Neural progenitor cell (in vitro differentiated cells): Measurements from ENCODE around the gene PARN. TPM values are rescaled to one million over a fixed set of nuclear protein-coding genes. Genes with fewer than 3 reads are reported as not detected.
"Not testable (repeated sequence)": the region's sequence is repeated elsewhere in the genome, so short reads cannot be mapped to it uniquely, and the experiment has no call there.

ENCODE experiments used
- DNase-seq: peaks from one replicate; pipeline ENCODE4 v3.0.0-alpha.2; 2016; ENCODE audit warnings: low spot score
- H2AFZ ChIP-seq: fragments of 200-600 bp; sonication (generic); replicated peaks from 2 replicates; pipeline ENCODE4 v1.6.1; 2016; ENCODE audit warnings: antibody characterized with exemption
- H3F3A ChIP-seq: fragments of 200-600 bp; sonication (generic); 2 replicates; pipeline ENCODE4 v1.6.1; 2016; ENCODE audit warnings: antibody characterized with exemption, low read depth
- H3K27ac ChIP-seq: fragments of 200-600 bp; sonication (generic); 2 replicates; pipeline ENCODE4 v1.5.1; 2016; ENCODE audit warnings: mild to moderate bottlenecking
- H3K27me3 ChIP-seq: fragments of 200-600 bp; sonication (generic); 2 replicates; pipeline ENCODE4 v1.6.1; 2016; ENCODE audit warnings: mild to moderate bottlenecking, moderate library complexity
- H3K36me3 ChIP-seq: fragments of 200-600 bp; sonication (generic); 2 replicates; pipeline ENCODE4 v1.5.1; 2016
- H3K4me1 ChIP-seq: fragments of 200-600 bp; sonication (generic); 2 replicates; pipeline ENCODE4 v1.6.1; 2016; ENCODE audit warnings: mixed run types
- H3K4me2 ChIP-seq: fragments of 200-600 bp; sonication (generic); 2 replicates; pipeline ENCODE4 v1.6.1; 2016
- H3K4me3 ChIP-seq: fragments of 200-600 bp; sonication (generic); 2 replicates; pipeline ENCODE4 v1.5.1; 2016
- H3K79me2 ChIP-seq: fragments of 200-600 bp; sonication (generic); 2 replicates; pipeline ENCODE4 v1.6.1; 2016; ENCODE audit warnings: low read depth
- H3K9ac ChIP-seq: fragments of 200-600 bp; sonication (generic); 2 replicates; pipeline ENCODE4 v1.6.1; 2016
- H3K9me3 ChIP-seq: fragments of 200-600 bp; sonication (generic); 2 replicates; pipeline ENCODE4 v1.5.1; 2016; ENCODE audit warnings: low read depth
- H4K20me1 ChIP-seq: fragments of 200-600 bp; sonication (generic); 2 replicates; pipeline ENCODE4 v1.6.1; 2016; ENCODE audit warnings: low read depth
- H3K27ac Mint-ChIP-seq: 3 replicates; pipeline ENCODE4 v1.8.0; 2021; ENCODE audit warnings: mixed read lengths
- H3K27me3 Mint-ChIP-seq: 2 replicates; pipeline ENCODE4 v1.8.0; 2022; ENCODE audit warnings: low read depth, mild to moderate bottlenecking, inconsistent platforms, moderate library complexity, mixed read lengths; ENCODE audit not compliant: insufficient read depth
- H3K36me3 Mint-ChIP-seq: 3 replicates; pipeline ENCODE4 v1.8.0; 2021; ENCODE audit warnings: mixed read lengths
- H3K4me1 Mint-ChIP-seq: 3 replicates; pipeline ENCODE4 v1.8.0; 2021; ENCODE audit warnings: mixed read lengths
- H3K4me3 Mint-ChIP-seq: 3 replicates; pipeline ENCODE4 v1.8.0; 2021; ENCODE audit warnings: mild to moderate bottlenecking, moderate library complexity, mixed read lengths
- H3K9me3 Mint-ChIP-seq: 3 replicates; pipeline ENCODE4 v1.8.0; 2020; ENCODE audit warnings: mixed read lengths
- EZH2 ChIP-seq: fragments of 200-600 bp; sonication (generic); IDR thresholded peaks from 2 replicates; pipeline ENCODE4 v1.6.1; 2017; ENCODE audit warnings: antibody characterized with exemption, mild to moderate bottlenecking, moderate library complexity
- EZH2phosphoT487 ChIP-seq: fragments of 200-600 bp; sonication (generic); IDR thresholded peaks from 2 replicates; pipeline ENCODE4 v1.6.1; 2017; ENCODE audit warnings: antibody characterized with exemption
- total RNA-seq: library from RNA; depleted of rRNA; stranded (reverse); fragments of >200 nt; gene quantifications from 2 replicates; pipeline ENCODE4 v1.2.3, GENCODE V29; 2015; ENCODE audit warnings: low replicate concordance
- TF ChIP-seq, protein P1 (sequence below): fragments of 200-600 bp; sonication (generic); IDR thresholded peaks from 2 replicates; pipeline ENCODE4 v1.5.1; 2017; ENCODE audit warnings: antibody characterized with exemption, mild to moderate bottlenecking

The PARN gene
- total RNA-seq, 1 donor from 2014 or later: 53.5 TPM

DNA sequence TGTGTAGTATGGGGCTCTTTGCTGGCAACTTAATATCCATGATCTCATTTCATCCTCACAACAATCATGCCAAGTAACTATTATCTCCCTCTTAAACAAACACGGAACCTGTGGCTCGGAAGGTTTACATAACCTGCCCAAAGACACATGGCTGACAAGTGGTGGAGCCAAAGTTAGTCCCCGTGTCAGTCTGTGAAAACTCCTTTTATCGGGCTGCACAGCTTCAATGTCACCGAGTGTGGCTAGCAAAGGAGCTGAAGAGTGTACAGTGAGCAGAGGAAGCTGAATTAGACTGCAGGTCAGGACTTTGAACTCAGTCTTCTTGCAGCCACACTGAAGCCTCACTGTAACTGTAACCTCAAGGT lies 80.3 kb downstream of the PARN start:
- no peaks in the 10 kb centered on the region for H3K27me3 Mint-ChIP-seq
- H3K27ac ChIP-seq: no peak overlapping the region
- H3K27ac Mint-ChIP-seq: no peak overlapping the region
- H3K27me3 ChIP-seq: no peaks in the 10 kb centered on the region
- H3K4me1 ChIP-seq: no peaks in the 10 kb centered on the region
- H3K36me3 ChIP-seq: no peaks in the 10 kb centered on the region
- no peaks in the 10 kb centered on the region for H3K4me1 Mint-ChIP-seq
- H3K4me3 ChIP-seq: no peak overlapping the region
- no peaks in the 10 kb centered on the region for H3K9me3 Mint-ChIP-seq
- H3F3A ChIP-seq: no peaks in the 10 kb centered on the region
- H3K4me2 ChIP-seq: no peak overlapping the region
- no peak for DNase-seq
- H3K36me3 Mint-ChIP-seq: peaks cover 7% of the 10 kb centered on the region
- H3K9ac ChIP-seq: no peak overlapping the region
- no peaks in the 10 kb centered on the region for H3K79me2 ChIP-seq
- no peaks in the 10 kb centered on the region for H3K9me3 ChIP-seq
- H3K4me3 Mint-ChIP-seq: no peak overlapping the region
- no peaks in the 10 kb centered on the region for H4K20me1 ChIP-seq
- no peak overlapping the region for H2AFZ ChIP-seq
- TF ChIP-seq, protein P1, sequence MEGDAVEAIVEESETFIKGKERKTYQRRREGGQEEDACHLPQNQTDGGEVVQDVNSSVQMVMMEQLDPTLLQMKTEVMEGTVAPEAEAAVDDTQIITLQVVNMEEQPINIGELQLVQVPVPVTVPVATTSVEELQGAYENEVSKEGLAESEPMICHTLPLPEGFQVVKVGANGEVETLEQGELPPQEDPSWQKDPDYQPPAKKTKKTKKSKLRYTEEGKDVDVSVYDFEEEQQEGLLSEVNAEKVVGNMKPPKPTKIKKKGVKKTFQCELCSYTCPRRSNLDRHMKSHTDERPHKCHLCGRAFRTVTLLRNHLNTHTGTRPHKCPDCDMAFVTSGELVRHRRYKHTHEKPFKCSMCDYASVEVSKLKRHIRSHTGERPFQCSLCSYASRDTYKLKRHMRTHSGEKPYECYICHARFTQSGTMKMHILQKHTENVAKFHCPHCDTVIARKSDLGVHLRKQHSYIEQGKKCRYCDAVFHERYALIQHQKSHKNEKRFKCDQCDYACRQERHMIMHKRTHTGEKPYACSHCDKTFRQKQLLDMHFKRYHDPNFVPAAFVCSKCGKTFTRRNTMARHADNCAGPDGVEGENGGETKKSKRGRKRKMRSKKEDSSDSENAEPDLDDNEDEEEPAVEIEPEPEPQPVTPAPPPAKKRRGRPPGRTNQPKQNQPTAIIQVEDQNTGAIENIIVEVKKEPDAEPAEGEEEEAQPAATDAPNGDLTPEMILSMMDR: no peak
- TF ChIP-seq EZH2phosphoT487: no peak
- TF ChIP-seq EZH2: no peak

DNA sequence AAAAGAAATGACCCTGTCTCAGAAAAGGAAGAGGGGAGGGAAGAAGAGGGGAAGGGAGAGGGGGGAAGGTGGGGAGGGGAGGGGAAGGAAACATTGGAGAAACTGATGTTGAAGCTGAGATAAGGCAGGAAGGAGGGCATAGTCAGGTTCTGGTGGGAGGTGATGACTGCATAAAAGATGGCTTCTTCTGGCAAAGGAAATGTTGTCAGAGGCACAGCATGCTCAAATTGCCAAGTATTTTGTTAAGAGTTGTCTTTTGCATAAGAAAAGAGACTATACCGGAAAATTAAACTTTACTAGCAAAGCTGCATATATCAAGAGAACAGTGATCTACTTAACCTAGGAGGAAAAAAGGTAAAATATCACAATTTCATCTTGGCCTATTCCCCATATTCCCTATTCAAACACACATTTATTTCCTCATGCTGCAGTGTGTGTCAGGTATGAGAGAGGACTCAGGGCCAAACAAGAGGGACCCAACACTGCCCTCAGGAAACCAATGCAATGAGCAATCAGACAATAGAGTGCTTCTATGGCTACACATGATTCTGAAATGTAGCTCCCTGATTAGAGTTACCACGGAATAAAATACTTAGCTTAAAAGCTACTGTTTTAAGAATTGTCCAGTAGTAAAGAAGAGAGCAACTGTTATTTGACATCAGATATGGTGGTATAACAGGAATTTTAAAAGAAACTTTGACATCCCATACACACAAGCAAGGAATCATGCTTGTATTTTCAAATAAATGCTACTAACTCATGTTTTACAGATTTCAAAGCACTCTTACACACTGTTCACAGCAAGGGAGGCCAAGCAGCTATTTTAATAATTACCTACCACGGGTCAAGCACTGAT lies 80.9 kb downstream of the PARN start:
- Histone ChIP-seq H3K9me3 (no peaks in the 10 kb centered on the region), H3K4me2 (no peak overlapping the region)
- DNase-seq: no peak

DNA sequence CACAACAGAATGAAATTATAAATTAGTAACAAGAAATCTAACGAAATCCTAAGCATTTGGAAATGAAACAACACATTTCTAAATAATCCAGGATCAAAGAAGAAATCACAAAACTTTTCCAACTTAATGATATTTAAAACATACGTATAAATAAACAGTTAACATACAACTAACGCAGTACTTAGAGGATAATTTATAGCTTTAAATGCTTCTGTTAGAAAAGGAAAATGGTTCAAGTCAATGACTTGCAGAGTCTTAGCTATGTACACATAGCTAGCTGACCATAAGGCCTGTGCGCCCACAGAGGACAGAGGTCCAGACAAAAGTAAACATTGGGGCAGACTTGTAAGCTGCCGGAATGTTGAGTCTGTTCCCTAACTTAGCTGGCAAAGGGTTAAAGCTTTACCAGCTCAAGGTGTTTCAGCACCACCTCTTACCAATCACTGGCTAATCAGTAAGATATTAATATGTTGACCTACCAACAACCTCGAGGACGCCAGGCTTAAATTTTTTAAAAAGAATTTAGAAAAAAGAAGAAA lies 84.6 kb downstream of the PARN start:
- Mint-ChIP-seq H3K27ac (no peak overlapping the region), H3K27me3 (peaks cover 4% of the 10 kb centered on the region), H3K9me3 (peaks cover 15% of the 10 kb centered on the region), H3K36me3 (peaks cover 25% of the 10 kb centered on the region), H3K4me1 (no peaks in the 10 kb centered on the region), H3K4me3 (no peak overlapping the region)
- H3K79me2 ChIP-seq: no peaks in the 10 kb centered on the region
- H3K4me2 ChIP-seq: no peak overlapping the region
- no peaks in the 10 kb centered on the region for H4K20me1 ChIP-seq
- TF ChIP-seq EZH2phosphoT487: no peak
- TF ChIP-seq EZH2: no peak
- TF ChIP-seq, protein P1: no peak
- no peaks in the 10 kb centered on the region for H3K9me3 ChIP-seq
- H3K4me1 ChIP-seq: no peaks in the 10 kb centered on the region
- no peak overlapping the region for H3K4me3 ChIP-seq
- no peaks in the 10 kb centered on the region for H3K27me3 ChIP-seq
- H3K36me3 ChIP-seq: peaks cover 8% of the 10 kb centered on the region
- H3K9ac ChIP-seq: no peak overlapping the region
- H2AFZ ChIP-seq: no peak overlapping the region
- no peak overlapping the region for H3K27ac ChIP-seq
- H3F3A ChIP-seq: no peaks in the 10 kb centered on the region
- no peak for DNase-seq

More for the DNA sequence above, 80.9 kb downstream of the PARN start:
- Histone ChIP-seq H3K27ac (no peak overlapping the region), H3K36me3 (no peaks in the 10 kb centered on the region), H2AFZ (no peak overlapping the region), H3K27me3 (no peaks in the 10 kb centered on the region), H3K4me1 (no peaks in the 10 kb centered on the region), H4K20me1 (no peaks in the 10 kb centered on the region), H3K79me2 (no peaks in the 10 kb centered on the region), H3F3A (no peaks in the 10 kb centered on the region), H3K9ac (no peak overlapping the region), H3K4me3 (no peak overlapping the region)
- TF ChIP-seq, protein P1: no peak
- no peak for TF ChIP-seq EZH2
- no peak for TF ChIP-seq EZH2phosphoT487
- H3K27ac Mint-ChIP-seq: no peak overlapping the region
- H3K27me3 Mint-ChIP-seq: no peaks in the 10 kb centered on the region
- H3K4me1 Mint-ChIP-seq: no peaks in the 10 kb centered on the region
- peaks cover 10% of the 10 kb centered on the region for H3K36me3 Mint-ChIP-seq
- H3K4me3 Mint-ChIP-seq: no peak overlapping the region
- no peaks in the 10 kb centered on the region for H3K9me3 Mint-ChIP-seq

DNA sequence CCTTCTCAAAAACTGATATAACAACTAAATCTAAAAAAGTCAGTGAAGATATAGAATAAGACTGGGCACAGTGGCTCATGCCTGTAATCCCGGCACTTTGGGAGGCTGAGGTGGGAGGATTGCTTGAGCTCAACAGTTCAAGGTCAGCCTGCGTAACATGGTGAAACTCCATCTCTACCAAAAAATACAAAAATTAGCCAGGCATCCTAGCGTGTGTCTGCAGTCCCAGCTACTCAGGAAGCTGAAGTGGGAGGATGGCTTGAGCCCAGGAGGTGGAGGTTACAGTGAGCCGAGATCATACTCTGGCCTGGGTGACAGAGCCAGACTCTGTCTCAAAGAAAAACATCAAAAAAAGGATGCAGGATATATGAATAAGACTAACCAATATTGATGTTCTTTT lies 85.2 kb downstream of the PARN start:
- not testable (repeated sequence) for H3K27ac Mint-ChIP-seq, H3K4me1 Mint-ChIP-seq, H3K27ac ChIP-seq, H3K9ac ChIP-seq, H2AFZ ChIP-seq, DNase-seq, H4K20me1 ChIP-seq, H3K27me3 Mint-ChIP-seq, H3K27me3 ChIP-seq, H3K79me2 ChIP-seq, H3K4me2 ChIP-seq, H3F3A ChIP-seq, H3K4me3 ChIP-seq, H3K36me3 ChIP-seq, H3K9me3 ChIP-seq, H3K4me3 Mint-ChIP-seq, H3K4me1 ChIP-seq
- Mint-ChIP-seq H3K36me3 (peaks cover 25% of the 10 kb centered on the region), H3K9me3 (peaks cover 15% of the 10 kb centered on the region)
